Activated naive CD8-positive, alpha-beta T cell treated with anti-CD3 and anti-CD28 coated beads, Interleukin-2, amount 10 ng/mL, durations not matched to agents 7 days and 5 days (primary cell): ENCODE results near the gene NLRP9. TPM values are rescaled to one million over a fixed set of nuclear protein-coding genes. Genes with fewer than 3 reads are reported as not detected.
"Not testable (repeated sequence)": the region's sequence is repeated elsewhere in the genome, so short reads cannot be mapped to it uniquely, and the experiment has no call there.

Source experiments
- ATAC-seq: fragments of 150-1000 bp; cut with Tn5 transposase; one replicate; pipeline ENCODE4 v1.10.0; 2021; ENCODE audit warnings: low read depth, moderate library complexity
- POLR2A ChIA-PET: fragments of 350-600 bp; sonication (Branson Sonifier 250); formaldehyde crosslinking; loops from one replicate; lab custom pipeline; 2021; ENCODE audit warnings: antibody characterized with exemption; lab: Charles Lee
- DNase-seq: peaks from one replicate; pipeline ENCODE4 v3.0.0; 2021
- H3K27ac Mint-ChIP-seq: one replicate; pipeline ENCODE4 v1.8.0; 2022; ENCODE audit warnings: mild to moderate bottlenecking, mixed read lengths
- H3K27me3 Mint-ChIP-seq: one replicate; pipeline ENCODE4 v1.8.0; 2022; ENCODE audit warnings: mild to moderate bottlenecking, moderate library complexity, mixed read lengths
- H3K36me3 Mint-ChIP-seq: one replicate; pipeline ENCODE4 v1.8.0; 2021; ENCODE audit warnings: mild to moderate bottlenecking, mixed read lengths
- H3K4me1 Mint-ChIP-seq: one replicate; pipeline ENCODE4 v1.8.0; 2021; ENCODE audit warnings: mixed read lengths
- H3K4me3 Mint-ChIP-seq: one replicate; pipeline ENCODE4 v1.8.0; 2022; ENCODE audit warnings: mild to moderate bottlenecking, moderate library complexity, mixed read lengths
- H3K9me3 Mint-ChIP-seq: one replicate; pipeline ENCODE4 v1.8.0; 2021; ENCODE audit warnings: mixed read lengths
- total RNA-seq, 2 experiments: library from RNA; stranded (reverse); gene quantifications; one replicate each; pipeline ENCODE4 v1.2.3, GENCODE V29; 2021

NLRP9 gene
- total RNA-seq = not detected

GRCh38 chr19:55738302-55738701, at the start of gene NLRP9:
TSS of gene NLRP9 (minus strand) at chr19:55738402. CDS start at chr19:55738374, 28 bp downstream.
- Mint-ChIP-seq H3K36me3 (no peaks in the 10 kb centered on the region), H3K27me3 (peaks cover 3% of the 10 kb centered on the region), H3K4me3 (no peak within 1 kb of the TSS), H3K4me1 (no peaks in the 10 kb centered on the region), H3K27ac (no peak within 1 kb of the TSS), H3K9me3 (no peaks in the 10 kb centered on the region)
- POLR2A ChIA-PET = no interaction called here
- ATAC-seq = no peak
- no peak for DNase-seq

- Mint-ChIP-seq H3K4me3 (no peak overlapping the region), H3K9me3 (no peaks in the 10 kb centered on the region), H3K27me3 (no peaks in the 10 kb centered on the region), H3K36me3 (no peaks in the 10 kb centered on the region), H3K4me1 (no peaks in the 10 kb centered on the region), H3K27ac (no peak overlapping the region)
- POLR2A ChIA-PET = no interaction called here
- no peak for DNase-seq
- ATAC-seq = no peak
Observed at GRCh38 chr19:55781112-55781511, 42.9 kb upstream of the NLRP9 start.

GRCh38 chr19:55778331-55778730, 40.1 kb upstream of the NLRP9 start:
- no peaks in the 10 kb centered on the region for H3K27me3 Mint-ChIP-seq
- ATAC-seq = no peak
- POLR2A ChIA-PET = no interaction called here

GRCh38 chr19:55777528-55777927, 39.3 kb upstream of the NLRP9 start:
- Mint-ChIP-seq H3K4me1 (no peaks in the 10 kb centered on the region), H3K27ac (no peak overlapping the region), H3K27me3 (no peaks in the 10 kb centered on the region), H3K36me3 (no peaks in the 10 kb centered on the region), H3K4me3 (no peak overlapping the region), H3K9me3 (no peaks in the 10 kb centered on the region)
- DNase-seq = no peak
- no peak for ATAC-seq
- POLR2A ChIA-PET = no interaction called here

More at GRCh38 chr19:55778331-55778730, 40.1 kb upstream of the NLRP9 start:
- Mint-ChIP-seq H3K27ac (no peak overlapping the region), H3K36me3 (no peaks in the 10 kb centered on the region), H3K4me1 (no peaks in the 10 kb centered on the region), H3K4me3 (no peak overlapping the region), H3K9me3 (no peaks in the 10 kb centered on the region)
- no peak for DNase-seq

- H3K27me3 Mint-ChIP-seq, ATAC-seq, H3K27ac Mint-ChIP-seq, DNase-seq, H3K4me1 Mint-ChIP-seq, H3K36me3 Mint-ChIP-seq, H3K4me3 Mint-ChIP-seq, H3K9me3 Mint-ChIP-seq, POLR2A ChIA-PET: not testable (repeated sequence)
Observed at GRCh38 chr19:55769632-55770031, 31.4 kb upstream of the NLRP9 start.

- H3K36me3 Mint-ChIP-seq, H3K27me3 Mint-ChIP-seq, POLR2A ChIA-PET, DNase-seq, H3K27ac Mint-ChIP-seq, H3K9me3 Mint-ChIP-seq, H3K4me3 Mint-ChIP-seq, ATAC-seq, H3K4me1 Mint-ChIP-seq: not testable (repeated sequence)
Observed at GRCh38 chr19:55768818-55769217, 30.6 kb upstream of the NLRP9 start, which contains the start of gene RFPL4AL1. TSS of gene RFPL4AL1 (plus strand) at chr19:55769118. CDS start at chr19:55771805, 2,687 bp downstream.

- Mint-ChIP-seq H3K9me3 (peaks cover 8% of the 10 kb centered on the region), H3K36me3 (no peaks in the 10 kb centered on the region), H3K4me3 (no peak overlapping the region), H3K27ac (no peak overlapping the region), H3K27me3 (peaks cover 6% of the 10 kb centered on the region), H3K4me1 (no peaks in the 10 kb centered on the region)
- POLR2A ChIA-PET = no interaction called here
- DNase-seq = no peak
- ATAC-seq = no peak
Observed at GRCh38 chr19:55766466-55766865, 28.3 kb upstream of the NLRP9 start.

- ATAC-seq, H3K9me3 Mint-ChIP-seq, POLR2A ChIA-PET, H3K4me3 Mint-ChIP-seq, H3K27ac Mint-ChIP-seq, H3K36me3 Mint-ChIP-seq, H3K4me1 Mint-ChIP-seq, H3K27me3 Mint-ChIP-seq, DNase-seq: not testable (repeated sequence)
Observed at GRCh38 chr19:55758797-55759196, 20.6 kb upstream of the NLRP9 start, which contains the start of gene RFPL4A. TSS of gene RFPL4A (plus strand) at chr19:55759097. CDS start at chr19:55761801, 2,704 bp downstream.

- H3K4me1 Mint-ChIP-seq, H3K27ac Mint-ChIP-seq, POLR2A ChIA-PET, ATAC-seq, DNase-seq, H3K9me3 Mint-ChIP-seq, H3K36me3 Mint-ChIP-seq, H3K4me3 Mint-ChIP-seq, H3K27me3 Mint-ChIP-seq: not testable (repeated sequence)
Observed at GRCh38 chr19:55756808-55757207, 18.6 kb upstream of the NLRP9 start.

- ATAC-seq (no peak), DNase-seq (no peak)
- no peaks in the 10 kb centered on the region for H3K36me3 Mint-ChIP-seq
- no peaks in the 10 kb centered on the region for H3K27me3 Mint-ChIP-seq
- no peak overlapping the region for H3K4me3 Mint-ChIP-seq
- no peaks in the 10 kb centered on the region for H3K4me1 Mint-ChIP-seq
- POLR2A ChIA-PET = no interaction called here
- no peaks in the 10 kb centered on the region for H3K9me3 Mint-ChIP-seq
- H3K27ac Mint-ChIP-seq = no peak overlapping the region
Observed at GRCh38 chr19:55753401-55753800, 15.2 kb upstream of the NLRP9 start.

GRCh38 chr19:55750715-55751114, 12.5 kb upstream of the NLRP9 start:
- Mint-ChIP-seq H3K27me3 (no peaks in the 10 kb centered on the region), H3K27ac (no peak overlapping the region), H3K4me1 (no peaks in the 10 kb centered on the region), H3K36me3 (no peaks in the 10 kb centered on the region), H3K9me3 (no peaks in the 10 kb centered on the region), H3K4me3 (no peak overlapping the region)
- POLR2A ChIA-PET = no interaction called here
- ATAC-seq (no peak), DNase-seq (no peak)

- H3K4me1 Mint-ChIP-seq, H3K27me3 Mint-ChIP-seq, ATAC-seq, POLR2A ChIA-PET, DNase-seq, H3K4me3 Mint-ChIP-seq, H3K36me3 Mint-ChIP-seq, H3K9me3 Mint-ChIP-seq, H3K27ac Mint-ChIP-seq: not testable (repeated sequence)
Observed at GRCh38 chr19:55730378-55730777, 7.8 kb downstream of the NLRP9 start.

- POLR2A ChIA-PET = no interaction called here
- H3K4me3 Mint-ChIP-seq = no peak overlapping the region
- H3K4me1 Mint-ChIP-seq = no peaks in the 10 kb centered on the region
- no peak overlapping the region for H3K27ac Mint-ChIP-seq
- peaks cover 14% of the 10 kb centered on the region for H3K9me3 Mint-ChIP-seq
- ATAC-seq (no peak), DNase-seq (no peak)
- H3K27me3 Mint-ChIP-seq = peaks cover 17% of the 10 kb centered on the region
- H3K36me3 Mint-ChIP-seq = no peaks in the 10 kb centered on the region
Observed at GRCh38 chr19:55723491-55723890, 14.7 kb downstream of the NLRP9 start.

GRCh38 chr19:55720801-55721200, 17.4 kb downstream of the NLRP9 start:
- ATAC-seq = no peak
- POLR2A ChIA-PET = no interaction called here
- Mint-ChIP-seq H3K27ac (no peak overlapping the region), H3K27me3 (peaks cover 20% of the 10 kb centered on the region), H3K36me3 (no peaks in the 10 kb centered on the region), H3K4me3 (no peak overlapping the region), H3K4me1 (no peaks in the 10 kb centered on the region), H3K9me3 (peaks cover 14% of the 10 kb centered on the region)
- DNase-seq = no peak
